Hematopoietic multipotent progenitor cell treated with erythropoietin and hydrocortisone succinate and interleukin-3 and kit ligand, for 15 days (in vitro differentiated cells): Measurements from ENCODE around the gene TMEM145.

Experiments
- DNase-seq: peaks from one replicate; pipeline ENCODE4 v3.0.0-alpha.2; 2015; ENCODE audit warnings: low spot score

Gene TMEM145

GRCh38 chr19:42361545-42361910, 48.4 kb downstream of the TMEM145 start:
- no peak for DNase-seq

- no peak for DNase-seq
Measured at GRCh38 chr19:42362342-42362741, 49.2 kb downstream of the TMEM145 start.

- DNase-seq, result no peak
Measured at GRCh38 chr19:42362891-42363440, 49.9 kb downstream of the TMEM145 start.

GRCh38 chr19:42363614-42364346, 50.7 kb downstream of the TMEM145 start:
- no peak for DNase-seq

- DNase-seq, result no peak
Measured at GRCh38 chr19:42366673-42367072, 53.6 kb downstream of the TMEM145 start.

GRCh38 chr19:42367929-42368328, 54.8 kb downstream of the TMEM145 start:
- DNase-seq, result no peak

- DNase-seq, result no peak
Measured at GRCh38 chr19:42368360-42368759, 55.3 kb downstream of the TMEM145 start.

- DNase-seq, result no peak
Measured at GRCh38 chr19:42368765-42369164, 55.7 kb downstream of the TMEM145 start.

GRCh38 chr19:42369433-42370067, 56.4 kb downstream of the TMEM145 start:
- DNase-seq, result no peak

GRCh38 chr19:42370068-42370520, 57.0 kb downstream of the TMEM145 start:
- no peak for DNase-seq

- no peak for DNase-seq
Measured at GRCh38 chr19:42370626-42371175, 57.6 kb downstream of the TMEM145 start.
